Measurements from ENCODE around the gene ID1. TPM values are rescaled to one million over a fixed set of nuclear protein-coding genes. Genes with fewer than 3 reads are reported as not detected.

Gene ID1
- total and polyA plus RNA-seq, 2 of the 13 experiments (the other 11 are each of a cell fraction or from before 2014, with no cell fraction given), result 320 to 419 TPM

DNA sequence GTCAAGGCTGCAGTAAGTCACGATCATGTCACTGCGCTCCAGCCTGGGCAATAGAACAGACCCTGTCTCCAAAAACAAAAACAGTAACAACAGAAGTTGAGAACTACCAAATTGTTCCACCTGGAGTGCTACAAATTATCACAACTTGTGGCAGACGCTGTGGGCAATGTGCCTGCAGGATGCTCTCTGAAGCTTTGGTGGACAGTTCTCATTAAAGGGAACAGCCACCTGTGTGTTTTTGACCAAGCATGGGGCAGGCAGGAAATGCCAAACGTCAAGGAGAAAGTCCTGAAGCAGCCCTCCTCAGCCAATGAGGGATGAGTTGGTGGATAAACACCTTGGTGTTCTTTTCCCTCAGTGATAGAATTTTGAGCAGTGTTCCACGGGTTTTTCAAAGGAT lies 48.5 kb downstream of the ID1 start:
- Histone ChIP-seq H3K27me3 (ENCODE audit: control insufficient read depth in 1 of 2, insufficient read depth in 2 of 2, low read length in 2 of 2) (0 out of 5 replicates have a peak, but pooled peaks cover 0 to 7% of the 10 kb centered on the region in 2 experiments), H3K4me2 (ENCODE audit: low read depth, low read length) (no peak overlapping the region), H3K36me3 (replicated peaks in 1 of 2; ENCODE audit: control insufficient read depth in 1 of 2, insufficient read depth in 2 of 2, low read length in 2 of 2) (no peaks in the 10 kb centered on the region), H3K4me1 (ENCODE audit: insufficient read depth, low read length) (no peaks in the 10 kb centered on the region), H3K79me2 (ENCODE audit: insufficient read depth, low read length) (no peaks in the 10 kb centered on the region), H3K9me3 (ENCODE audit: low read length) (no peaks in the 10 kb centered on the region), H3K9ac (ENCODE audit: insufficient read depth, low read depth, low read length) (no peak overlapping the region), H2AFZ (ENCODE audit: low read length) (no peak overlapping the region), H3K4me3 (replicated peaks in 1 of 3; ENCODE audit: insufficient read depth in 1 of 3, low read depth in 2 of 3, low read length in 3 of 3) (no peak overlapping the region), H4K20me1 (ENCODE audit: insufficient read depth, low read length) (no peaks in the 10 kb centered on the region), H3K27ac (ENCODE audit: extremely low read length, insufficient read depth, low read length) (no peak overlapping the region)
- FAIRE-seq, result no peak
- ATAC-seq, result peak; percentile 20
- POLR2A ChIA-PET, result interaction anchor here (16.2 kb wide), 1 partner anchor 56 kb away, joined by 1981 read pairs; the partner anchor contains the start of gene BCL2L1
- CTCF ChIA-PET (ENCODE audit: low intra/inter-chr PET ratio, low total read pairs), result no interaction called here
- in situ Hi-C loops (cut with HindIII; ENCODE audit: extremely low pct_ligation_motif_present, low pct_unique_long_range_greater_than_20kb) (no loop called here), intact Hi-C loops (cut with micrococcal nuclease; ENCODE audit: unreplicated experiment) (no loop called here)
- DNase-seq (ENCODE audit: low spot score), result no peak
- 28% methylated on average over 5 of the region's 5 CpGs for WGBS (ENCODE audit: low lambda C conversion rate)
- BruUV-seq (replicated peaks), result no TSS peak
- TF ChIP-seq NPAS2 (CRISPR knock-in tag; IDR thresholded peaks at IDR 0.05; ENCODE audit: borderline replicate concordance), result no peak
- TF ChIP-seq, protein P1, sequence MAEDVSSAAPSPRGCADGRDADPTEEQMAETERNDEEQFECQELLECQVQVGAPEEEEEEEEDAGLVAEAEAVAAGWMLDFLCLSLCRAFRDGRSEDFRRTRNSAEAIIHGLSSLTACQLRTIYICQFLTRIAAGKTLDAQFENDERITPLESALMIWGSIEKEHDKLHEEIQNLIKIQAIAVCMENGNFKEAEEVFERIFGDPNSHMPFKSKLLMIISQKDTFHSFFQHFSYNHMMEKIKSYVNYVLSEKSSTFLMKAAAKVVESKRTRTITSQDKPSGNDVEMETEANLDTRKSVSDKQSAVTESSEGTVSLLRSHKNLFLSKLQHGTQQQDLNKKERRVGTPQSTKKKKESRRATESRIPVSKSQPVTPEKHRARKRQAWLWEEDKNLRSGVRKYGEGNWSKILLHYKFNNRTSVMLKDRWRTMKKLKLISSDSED (CRISPR knock-in tag; IDR thresholded peaks at IDR 0.05), result no peak
- TF ChIP-seq PRPF4 (IDR thresholded peaks at IDR 0.05; ENCODE audit: low read depth, low read length, poor library complexity, severe bottlenecking), result no peak
- TF ChIP-seq ZNF333 (CRISPR knock-in tag; IDR thresholded peaks at IDR 0.05; ENCODE audit: borderline replicate concordance), result no peak
- TF ChIP-seq DNMT1 (CRISPR knock-in tag; IDR thresholded peaks at IDR 0.05), result no peak
- no peak for TF ChIP-seq NAIF1 (CRISPR knock-in tag; IDR thresholded peaks at IDR 0.05; ENCODE audit: borderline replicate concordance)
- TF ChIP-seq, protein P2, sequence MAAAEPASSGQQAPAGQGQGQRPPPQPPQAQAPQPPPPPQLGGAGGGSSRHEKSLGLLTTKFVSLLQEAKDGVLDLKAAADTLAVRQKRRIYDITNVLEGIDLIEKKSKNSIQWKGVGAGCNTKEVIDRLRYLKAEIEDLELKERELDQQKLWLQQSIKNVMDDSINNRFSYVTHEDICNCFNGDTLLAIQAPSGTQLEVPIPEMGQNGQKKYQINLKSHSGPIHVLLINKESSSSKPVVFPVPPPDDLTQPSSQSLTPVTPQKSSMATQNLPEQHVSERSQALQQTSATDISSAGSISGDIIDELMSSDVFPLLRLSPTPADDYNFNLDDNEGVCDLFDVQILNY (CRISPR knock-in tag; conservative IDR thresholded peaks at IDR 0.05), result no peak
- TF ChIP-seq, protein P3, sequence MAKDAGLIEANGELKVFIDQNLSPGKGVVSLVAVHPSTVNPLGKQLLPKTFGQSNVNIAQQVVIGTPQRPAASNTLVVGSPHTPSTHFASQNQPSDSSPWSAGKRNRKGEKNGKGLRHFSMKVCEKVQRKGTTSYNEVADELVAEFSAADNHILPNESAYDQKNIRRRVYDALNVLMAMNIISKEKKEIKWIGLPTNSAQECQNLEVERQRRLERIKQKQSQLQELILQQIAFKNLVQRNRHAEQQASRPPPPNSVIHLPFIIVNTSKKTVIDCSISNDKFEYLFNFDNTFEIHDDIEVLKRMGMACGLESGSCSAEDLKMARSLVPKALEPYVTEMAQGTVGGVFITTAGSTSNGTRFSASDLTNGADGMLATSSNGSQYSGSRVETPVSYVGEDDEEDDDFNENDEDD (CRISPR knock-in tag; IDR thresholded peaks at IDR 0.05; ENCODE audit: borderline replicate concordance), result no peak
- no peak for TF ChIP-seq KMT2A (CRISPR knock-in tag; IDR thresholded peaks at IDR 0.05)
- no peak for TF ChIP-seq SAFB2 (CRISPR knock-in tag; IDR thresholded peaks at IDR 0.05; ENCODE audit: borderline replicate concordance, low read depth)
- no peak for TF ChIP-seq ONECUT2 (CRISPR knock-in tag; IDR thresholded peaks at IDR 0.05)
- no peak for TF ChIP-seq ZNF660 (CRISPR knock-in tag; IDR thresholded peaks at IDR 0.05; ENCODE audit: borderline replicate concordance, low read depth)
- TF ChIP-seq ZNF543 (CRISPR knock-in tag; IDR thresholded peaks at IDR 0.05), result no peak
- TF ChIP-seq KDM5B (CRISPR knock-in tag; IDR thresholded peaks at IDR 0.05; ENCODE audit: borderline replicate concordance), result no peak
- no peak for TF ChIP-seq RAD21 (CRISPR knock-in tag; IDR thresholded peaks at IDR 0.05)

All from HepG2 (cell line).